Activated CD8-positive, alpha-beta T cell treated with anti-CD3 and anti-CD28 coated beads, Interleukin-2, amount 10 ng/mL, durations not matched to agents 7 days and 5 days (primary cell): ENCODE measurements around the gene CSNK1A1. TPM values are rescaled to one million over a fixed set of nuclear protein-coding genes. Genes with fewer than 3 reads are reported as not detected.

Source experiments
- ATAC-seq: fragments of 150-1000 bp; cut with Tn5 transposase; one replicate; pipeline ENCODE4 v1.10.0; 2021; ENCODE audit warnings: moderate library complexity
- CTCF ChIA-PET: fragments of 350-600 bp; sonication (Branson Sonifier 250); formaldehyde crosslinking; loops from one replicate; lab custom pipeline; 2021; ENCODE audit warnings: antibody characterized with exemption; lab: Charles Lee
- POLR2A ChIA-PET: fragments of 350-600 bp; sonication (Branson Sonifier 250); formaldehyde crosslinking; loops from one replicate; lab custom pipeline; 2021; ENCODE audit warnings: antibody characterized with exemption; lab: Charles Lee
- DNase-seq: peaks from one replicate; pipeline ENCODE4 v3.0.0-alpha.2; 2020
- H3K27ac Mint-ChIP-seq: one replicate; pipeline ENCODE4 v1.8.0; 2021; ENCODE audit warnings: mild to moderate bottlenecking, mixed read lengths
- H3K27me3 Mint-ChIP-seq: one replicate; pipeline ENCODE4 v1.8.0; 2021; ENCODE audit warnings: low read depth, mixed read lengths
- H3K36me3 Mint-ChIP-seq: one replicate; pipeline ENCODE4 v1.8.0; 2021; ENCODE audit warnings: low read depth, mixed read lengths
- H3K4me1 Mint-ChIP-seq: one replicate; pipeline ENCODE4 v1.8.0; 2021; ENCODE audit warnings: low read depth, mixed read lengths
- H3K4me3 Mint-ChIP-seq: one replicate; pipeline ENCODE4 v1.8.0; 2021; ENCODE audit warnings: mild to moderate bottlenecking, mixed read lengths
- H3K9me3 Mint-ChIP-seq: one replicate; pipeline ENCODE4 v1.8.0; 2022; ENCODE audit warnings: mixed read lengths; ENCODE audit not compliant: insufficient read depth
- total RNA-seq, 2 experiments: library from RNA; stranded (reverse); gene quantifications; one replicate each; pipeline ENCODE4 v1.2.3, GENCODE V29; 2021

Gene CSNK1A1
- total RNA-seq, 2 experiments from 2014 or later, result 163 to 177 TPM

DNA sequence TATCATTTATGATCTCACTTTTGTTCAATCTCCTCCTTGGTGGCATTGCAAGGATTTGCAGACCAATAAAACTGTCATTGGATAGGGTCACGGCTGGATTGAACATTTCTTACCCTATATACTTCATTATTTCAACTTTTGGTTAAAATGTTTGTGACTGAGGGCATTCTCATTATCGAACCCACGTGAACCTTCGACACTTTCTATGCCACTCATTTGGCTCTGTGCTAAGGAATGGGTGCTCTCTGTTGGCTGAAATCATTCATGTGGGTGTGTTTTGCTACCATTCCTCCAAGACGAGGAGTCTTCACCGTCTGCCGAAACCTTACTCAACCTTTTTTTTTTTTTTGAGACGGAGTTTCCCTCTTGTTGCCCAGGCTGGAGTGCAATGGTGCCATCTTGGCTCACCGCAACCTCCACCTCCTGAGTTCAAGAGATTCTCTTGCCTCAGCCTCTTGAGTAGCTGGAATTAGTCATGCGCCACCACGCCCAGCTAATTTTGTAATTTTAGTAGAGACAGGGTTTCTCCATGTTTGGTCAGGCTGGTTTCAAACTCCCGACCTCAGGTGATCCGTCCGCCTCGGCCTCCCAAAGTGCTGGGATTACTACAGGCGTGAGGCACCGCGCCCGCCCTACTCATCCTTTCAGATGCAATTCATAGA is 62.5 kb downstream of the CSNK1A1 start:
- no peak overlapping the region for H3K4me3 Mint-ChIP-seq
- ATAC-seq, result no peak
- CTCF ChIA-PET, result no interaction called here
- H3K27me3 Mint-ChIP-seq, result peaks cover 9% of the 10 kb centered on the region
- H3K9me3 Mint-ChIP-seq, result no peaks in the 10 kb centered on the region
- no peak overlapping the region for H3K27ac Mint-ChIP-seq
- peaks cover 10% of the 10 kb centered on the region for H3K36me3 Mint-ChIP-seq
- POLR2A ChIA-PET, result no interaction called here
- DNase-seq, result no peak
- no peaks in the 10 kb centered on the region for H3K4me1 Mint-ChIP-seq

DNA sequence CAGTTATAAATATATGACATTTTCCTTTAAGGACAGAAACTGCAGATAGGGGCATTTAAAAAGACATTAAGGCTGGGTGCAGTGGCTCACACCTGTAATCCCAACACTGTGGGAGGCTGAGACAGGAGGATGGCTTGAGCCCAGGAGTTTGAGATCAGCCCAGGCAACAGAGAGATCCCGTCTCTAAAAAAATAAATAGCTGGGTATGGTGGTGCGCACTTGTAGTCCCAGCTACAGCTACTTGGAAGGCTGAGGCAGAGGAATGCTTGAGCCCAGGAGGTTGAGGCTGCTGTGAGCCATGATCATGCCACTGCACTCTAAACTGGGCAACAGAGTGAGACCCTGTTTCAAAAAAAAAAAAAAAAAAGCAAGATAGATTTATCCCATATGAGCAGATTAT is 63.6 kb downstream of the CSNK1A1 start:
- Mint-ChIP-seq H3K27me3 (peaks cover 9% of the 10 kb centered on the region), H3K4me3 (no peak overlapping the region), H3K27ac (no peak overlapping the region), H3K9me3 (no peaks in the 10 kb centered on the region), H3K4me1 (no peaks in the 10 kb centered on the region), H3K36me3 (peaks cover 3% of the 10 kb centered on the region)
- ATAC-seq (no peak), DNase-seq (no peak)
- ChIA-PET CTCF (no interaction called here), POLR2A (no interaction called here)

DNA sequence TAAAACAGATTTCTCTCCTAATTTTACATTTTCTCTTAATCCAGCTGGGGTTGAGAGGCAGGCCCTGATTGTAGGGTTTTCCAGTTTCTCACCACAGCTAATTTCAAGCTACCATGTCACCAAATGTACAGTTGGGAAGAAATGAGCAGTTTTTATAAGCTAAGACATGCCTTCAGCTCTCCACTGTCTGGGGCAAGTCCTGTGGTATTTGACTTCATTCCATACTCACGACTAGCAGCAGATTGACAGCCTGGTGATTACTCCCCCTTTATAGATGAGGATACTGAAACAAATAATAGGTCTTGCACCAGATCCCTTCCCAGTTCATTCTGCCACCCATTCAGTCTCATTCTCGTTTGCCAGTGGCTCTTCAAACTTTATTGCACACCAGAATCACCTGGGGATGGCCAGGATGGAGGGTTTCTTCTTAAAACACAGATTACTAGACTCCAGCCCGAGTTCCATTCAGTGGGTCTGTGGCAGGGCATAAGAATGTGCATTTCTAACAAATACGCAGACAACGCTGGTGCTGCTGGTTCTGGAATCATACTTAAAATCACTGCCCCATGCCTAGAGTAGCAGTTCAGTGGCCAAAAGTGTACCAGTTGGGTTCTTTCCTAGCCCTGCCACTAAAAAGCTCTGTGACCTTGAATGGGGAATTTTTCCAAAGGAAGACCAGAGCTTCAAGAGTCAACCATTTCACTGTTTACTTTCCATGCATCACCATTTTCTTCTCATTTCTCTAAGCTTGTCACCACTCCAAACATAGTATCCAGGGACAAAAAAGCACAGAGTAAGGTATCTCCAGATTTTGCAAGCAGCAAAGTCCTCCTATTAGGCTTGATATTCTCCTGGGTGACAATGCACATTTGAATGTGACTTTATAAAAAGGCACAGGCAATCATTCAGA is 64.3 kb downstream of the CSNK1A1 start:
- H3K36me3 Mint-ChIP-seq, result no peaks in the 10 kb centered on the region
- no peak overlapping the region for H3K4me3 Mint-ChIP-seq
- H3K27me3 Mint-ChIP-seq, result peaks cover 11% of the 10 kb centered on the region
- H3K9me3 Mint-ChIP-seq, result no peaks in the 10 kb centered on the region
- ATAC-seq, result no peak
- ChIA-PET CTCF (no interaction called here), POLR2A (interaction anchor here (1.0 kb wide), 1 partner anchor 7 kb away, joined by 3 read pairs; no protein-coding TSS in a partner anchor)
- DNase-seq, result no peak
- no peak overlapping the region for H3K27ac Mint-ChIP-seq
- H3K4me1 Mint-ChIP-seq, result no peaks in the 10 kb centered on the region

DNA sequence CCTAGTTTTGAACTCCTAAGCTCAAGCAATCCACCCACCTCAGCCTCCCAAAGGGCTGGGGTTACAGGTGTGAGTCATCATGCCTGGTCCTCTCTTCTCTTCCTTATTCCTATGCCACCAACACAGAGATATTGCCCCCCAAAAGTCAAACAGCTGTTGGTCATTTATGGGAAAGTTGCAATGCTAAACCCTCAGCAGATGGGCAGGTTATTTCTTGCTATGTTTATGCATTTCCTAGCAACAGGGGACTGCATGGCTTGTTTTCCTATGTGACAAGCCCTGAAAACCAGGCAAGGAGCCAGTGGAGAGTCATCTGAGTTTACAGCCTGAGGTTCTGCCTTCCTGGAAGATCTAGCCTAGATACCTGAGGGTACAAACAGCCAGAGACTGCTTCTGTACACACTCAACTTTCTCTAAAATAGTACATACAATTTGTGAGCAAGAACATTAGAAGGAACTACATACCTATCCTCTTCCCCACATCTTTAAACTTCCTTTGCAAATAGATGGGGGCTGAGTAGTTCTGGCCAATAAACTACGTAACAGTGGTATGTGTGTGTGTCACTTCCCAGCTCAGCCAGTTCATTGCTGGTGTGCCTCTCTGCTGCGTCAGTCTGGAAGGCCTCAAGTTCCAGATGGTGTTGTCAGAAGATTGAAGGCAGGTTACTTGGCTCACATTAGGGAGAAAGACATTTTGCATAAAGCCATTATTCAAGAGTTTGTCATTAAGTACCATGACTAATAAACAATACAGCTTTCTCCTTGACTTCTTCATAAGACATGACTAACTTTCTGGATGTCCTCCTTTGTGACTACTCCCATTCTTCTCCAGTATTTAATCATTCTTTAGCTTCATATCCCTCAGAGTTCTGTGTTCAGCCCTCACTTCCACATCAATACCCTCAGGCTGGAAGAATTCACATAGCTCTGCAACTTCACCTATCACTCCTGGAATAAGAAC is 65.3 kb downstream of the CSNK1A1 start:
- Mint-ChIP-seq H3K4me1 (no peaks in the 10 kb centered on the region), H3K9me3 (no peaks in the 10 kb centered on the region), H3K36me3 (no peaks in the 10 kb centered on the region), H3K4me3 (no peak overlapping the region), H3K27ac (no peak overlapping the region), H3K27me3 (peaks cover 11% of the 10 kb centered on the region)
- CTCF ChIA-PET, result no interaction called here
- POLR2A ChIA-PET, result interaction anchor here (1.0 kb wide), 1 partner anchor 8 kb away, joined by 3 read pairs; no protein-coding TSS in a partner anchor
- ATAC-seq (peak; percentile 41), DNase-seq (no peak)

DNA sequence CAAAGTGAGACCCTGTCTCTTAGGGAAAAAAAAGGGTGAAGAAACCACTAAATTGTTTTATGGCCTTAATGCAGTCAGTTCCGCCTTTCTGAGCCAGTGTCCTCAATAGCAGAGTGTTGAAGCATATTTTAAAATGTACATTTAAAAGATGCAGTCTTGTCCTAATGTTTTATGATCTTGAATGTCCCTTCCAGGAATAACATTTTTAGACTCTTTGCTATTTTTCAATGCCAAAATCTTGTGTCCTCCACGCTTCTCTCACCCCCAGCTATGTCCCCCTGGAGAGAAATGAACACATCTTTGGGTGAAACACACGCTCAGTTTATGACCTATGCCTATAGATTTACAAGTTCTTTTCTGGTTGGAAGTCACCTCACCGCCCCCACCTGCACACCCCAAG is 69.8 kb downstream of the CSNK1A1 start:
- Mint-ChIP-seq H3K27ac (no peak overlapping the region), H3K4me1 (no peaks in the 10 kb centered on the region), H3K27me3 (peaks cover 7% of the 10 kb centered on the region), H3K36me3 (no peaks in the 10 kb centered on the region), H3K4me3 (no peak overlapping the region), H3K9me3 (no peaks in the 10 kb centered on the region)
- ChIA-PET CTCF (no interaction called here), POLR2A (no interaction called here)
- DNase-seq (no peak), ATAC-seq (no peak)

DNA sequence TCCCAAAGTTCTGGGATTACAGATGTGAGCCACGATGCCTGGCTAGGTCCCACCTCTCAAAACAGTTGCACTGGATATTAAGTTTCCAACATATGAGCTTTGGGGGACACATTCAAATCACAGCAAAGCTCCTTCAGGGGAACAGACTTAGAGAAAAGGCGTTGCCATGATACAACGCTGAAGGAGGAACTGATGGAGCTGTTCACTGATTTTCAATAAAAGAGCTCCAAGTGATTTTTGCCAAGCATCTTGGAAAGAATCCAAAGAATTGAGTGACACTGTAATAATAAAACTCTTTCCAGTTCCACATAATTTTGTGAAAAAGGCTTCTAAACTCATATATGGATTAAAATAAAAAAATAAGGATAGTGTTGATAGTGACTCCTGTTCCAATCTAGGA is 72.5 kb downstream of the CSNK1A1 start:
- Mint-ChIP-seq H3K4me3 (no peak overlapping the region), H3K27ac (no peak overlapping the region), H3K36me3 (no peaks in the 10 kb centered on the region), H3K9me3 (no peaks in the 10 kb centered on the region), H3K27me3 (peaks cover 4% of the 10 kb centered on the region), H3K4me1 (no peaks in the 10 kb centered on the region)
- ChIA-PET CTCF (no interaction called here), POLR2A (no interaction called here)
- ATAC-seq (no peak), DNase-seq (no peak)

DNA sequence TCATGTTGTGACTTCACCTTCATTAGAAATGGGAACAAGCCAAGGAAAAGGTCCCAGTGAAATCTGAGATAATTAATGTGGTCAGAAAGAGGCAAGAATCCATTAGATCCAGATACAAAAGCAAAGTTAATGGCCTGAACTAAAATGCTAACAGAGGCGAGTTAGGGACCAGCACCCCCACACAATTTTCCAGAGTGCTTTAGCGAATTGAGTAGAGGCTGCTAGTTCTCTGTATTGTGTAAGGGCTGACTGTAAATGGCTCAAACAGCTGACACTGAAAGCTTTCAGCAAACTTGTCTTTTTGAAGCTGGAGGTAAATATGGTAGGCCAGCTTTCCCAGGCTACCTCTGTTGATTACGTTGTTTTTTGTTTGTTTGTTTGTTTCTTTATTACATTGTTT is 75.5 kb downstream of the CSNK1A1 start:
- ChIA-PET CTCF (interaction anchor here (1.0 kb wide), 2 partner anchors 33 to 93 kb away, joined by 3 read pairs; no protein-coding TSS in a partner anchor), POLR2A (interaction anchor here (0.9 kb wide), 1 partner anchor 8 kb away, joined by 4 read pairs; no protein-coding TSS in a partner anchor)
- H3K36me3 Mint-ChIP-seq, result no peaks in the 10 kb centered on the region
- H3K4me1 Mint-ChIP-seq, result no peaks in the 10 kb centered on the region
- peaks cover 2% of the 10 kb centered on the region for H3K27me3 Mint-ChIP-seq
- ATAC-seq, result no peak
- DNase-seq, result no peak
- H3K4me3 Mint-ChIP-seq, result no peak overlapping the region
- H3K9me3 Mint-ChIP-seq, result no peaks in the 10 kb centered on the region
- H3K27ac Mint-ChIP-seq, result no peak overlapping the region

DNA sequence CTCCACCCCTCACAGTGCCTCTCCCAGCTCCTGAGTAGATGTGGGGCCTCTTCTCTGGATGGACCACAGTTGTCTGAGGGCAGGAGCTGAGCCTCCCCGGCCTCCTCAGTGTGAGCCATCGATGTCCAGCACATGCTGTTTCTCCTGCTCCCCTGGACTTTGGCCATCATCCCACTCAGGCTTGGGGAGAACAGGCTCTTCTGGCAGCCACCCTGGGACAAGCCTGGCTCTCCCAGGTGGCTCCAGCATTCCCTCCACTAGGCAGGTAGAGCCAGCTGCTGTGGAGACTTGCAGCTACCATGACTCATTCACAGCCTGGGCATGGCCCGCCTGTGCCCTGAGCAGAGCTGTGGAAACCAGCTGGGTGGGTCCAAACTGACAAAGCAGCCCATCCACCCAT is 77.0 kb downstream of the CSNK1A1 start:
- Mint-ChIP-seq H3K27ac (no peak overlapping the region), H3K9me3 (no peaks in the 10 kb centered on the region), H3K4me3 (no peak overlapping the region), H3K4me1 (no peaks in the 10 kb centered on the region), H3K27me3 (peaks cover 2% of the 10 kb centered on the region), H3K36me3 (no peaks in the 10 kb centered on the region)
- POLR2A ChIA-PET, result no interaction called here
- DNase-seq, result no peak
- CTCF ChIA-PET, result no interaction called here
- ATAC-seq, result no peak

DNA sequence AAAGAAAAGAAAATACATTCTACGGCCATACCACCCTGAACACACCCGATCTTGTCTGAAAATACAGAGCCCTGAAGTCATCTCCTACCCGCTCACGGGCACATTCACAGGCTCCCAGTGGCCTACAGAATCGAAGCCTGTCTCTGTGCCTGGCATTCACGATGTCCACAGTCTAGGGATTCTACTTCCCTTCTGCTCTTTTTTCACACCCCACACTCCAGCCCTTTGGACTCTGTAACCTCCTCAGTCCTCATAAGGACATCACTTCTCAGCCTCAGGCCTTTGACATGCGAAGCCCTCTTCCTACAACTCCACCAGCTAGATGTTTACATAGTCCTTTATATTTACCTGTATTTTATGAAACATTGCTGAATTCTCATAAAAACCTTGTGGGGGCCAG is 77.8 kb downstream of the CSNK1A1 start:
- POLR2A ChIA-PET, result no interaction called here
- H3K27ac Mint-ChIP-seq, result no peak overlapping the region
- CTCF ChIA-PET, result no interaction called here
- no peaks in the 10 kb centered on the region for H3K9me3 Mint-ChIP-seq
- no peak overlapping the region for H3K4me3 Mint-ChIP-seq
- no peak for DNase-seq
- H3K36me3 Mint-ChIP-seq, result no peaks in the 10 kb centered on the region
- no peak for ATAC-seq
- H3K4me1 Mint-ChIP-seq, result no peaks in the 10 kb centered on the region
- H3K27me3 Mint-ChIP-seq, result peaks cover 2% of the 10 kb centered on the region

DNA sequence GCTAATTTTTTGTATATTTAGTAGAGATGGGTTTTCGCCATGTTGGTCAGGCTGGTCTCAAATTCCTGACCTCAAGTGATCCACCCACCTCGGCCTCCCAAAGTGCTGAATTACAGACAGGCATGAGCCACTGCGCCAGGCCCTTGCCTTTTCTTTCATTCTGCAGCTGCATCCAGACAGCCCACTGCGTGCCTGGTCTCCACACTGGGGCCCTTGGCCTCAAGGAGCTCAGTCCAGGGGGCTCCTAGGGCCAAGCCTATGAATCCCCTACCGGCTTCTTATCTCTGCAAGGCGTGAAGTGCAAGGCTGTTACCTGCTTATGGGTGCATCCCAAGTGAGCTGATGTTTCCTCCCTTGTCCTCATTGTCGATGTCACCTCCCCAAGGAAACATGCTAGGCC is 78.8 kb downstream of the CSNK1A1 start:
- ATAC-seq, result no peak

DNA sequence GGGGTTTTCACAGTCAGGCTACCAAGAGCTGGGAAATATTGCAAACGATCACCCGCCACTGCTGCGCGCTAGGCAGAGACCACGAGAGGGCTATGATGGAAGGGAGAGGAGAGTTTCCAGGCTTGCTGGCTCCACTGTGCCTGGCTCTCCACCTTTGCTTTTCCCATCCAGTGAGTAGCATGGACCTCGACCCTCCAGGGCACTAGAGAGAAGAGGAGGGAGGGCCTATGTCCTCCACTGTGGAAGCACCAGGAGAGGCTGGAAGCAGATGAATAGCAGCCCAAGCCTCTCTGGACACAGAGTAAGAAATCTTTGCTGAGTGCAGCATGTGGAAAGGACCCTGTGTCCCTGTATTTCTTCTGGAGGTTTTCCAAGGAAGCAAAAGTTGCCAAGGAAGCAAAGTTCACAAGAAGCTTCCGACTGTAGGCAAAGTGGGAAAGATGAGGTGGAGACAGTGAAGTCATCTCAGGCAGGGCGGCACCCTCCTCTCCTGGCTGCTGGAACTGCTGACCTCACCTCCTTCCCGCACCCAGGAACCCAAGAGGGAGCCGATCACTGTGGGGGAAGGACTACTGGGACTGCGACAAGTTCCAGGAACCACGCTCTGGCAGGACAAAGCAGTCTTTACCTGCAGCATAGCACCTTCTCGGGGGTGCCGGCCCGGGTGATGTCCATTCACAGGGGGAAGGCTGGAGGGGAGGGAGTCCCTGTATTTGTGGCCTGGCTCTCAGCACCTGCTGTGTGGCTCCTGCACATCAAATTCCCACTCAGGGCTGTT is 79.6 kb downstream of the CSNK1A1 start:
- Mint-ChIP-seq H3K4me1 (no peaks in the 10 kb centered on the region), H3K9me3 (no peaks in the 10 kb centered on the region), H3K27me3 (no peaks in the 10 kb centered on the region), H3K36me3 (no peaks in the 10 kb centered on the region), H3K4me3 (no peak overlapping the region), H3K27ac (no peak overlapping the region)
- DNase-seq, result no peak
- POLR2A ChIA-PET, result no interaction called here
- CTCF ChIA-PET, result no interaction called here
- ATAC-seq, result no peak

More for the DNA sequence above, 78.8 kb downstream of the CSNK1A1 start:
- no peak for DNase-seq
- Mint-ChIP-seq H3K9me3 (no peaks in the 10 kb centered on the region), H3K4me3 (no peak overlapping the region), H3K4me1 (no peaks in the 10 kb centered on the region), H3K27ac (no peak overlapping the region), H3K27me3 (no peaks in the 10 kb centered on the region), H3K36me3 (no peaks in the 10 kb centered on the region)
- ChIA-PET CTCF (no interaction called here), POLR2A (interaction anchor here (0.5 kb wide), 1 partner anchor 78 kb away, joined by 4 read pairs; no protein-coding TSS in a partner anchor)
